ENCODE measurements around the gene PPOX. TPM values are rescaled to one million over a fixed set of nuclear protein-coding genes. Genes with fewer than 3 reads are reported as not detected.
A peak's percentile ranks its signal among the peaks of the same experiment; 100 is the strongest.

Gene PPOX
- total RNA-seq, 4 donors from 2014 or later = 11.3 to 40.5 (median 21.6) TPM

- intact Hi-C loops (cut with DNase I; ENCODE audit: low total_unique reads) = no loop called here
- peak in 1 of 2 donors; percentile 34 for TF ChIP-seq POLR2A (IDR thresholded peaks at IDR 0.05)
- no peak for TF ChIP-seq CTCF (IDR thresholded peaks at IDR 0.05)
- Histone ChIP-seq H3K27me3 (no peaks in the 10 kb centered on the region), H3K27ac (peak overlapping the region; percentile 77 to 99), H3K4me1 (peaks cover 9 to 12% of the 10 kb centered on the region in 2 donors), H3K9me3 (no peaks in the 10 kb centered on the region), H3K4me3 (no peak overlapping the region), H3K36me3 (no peaks in the 10 kb centered on the region)
- DNase-seq = peak; percentile 60 to 77
Observed at GRCh38 chr1:161207173-161207572, 40.9 kb downstream of the PPOX start.

DNA sequence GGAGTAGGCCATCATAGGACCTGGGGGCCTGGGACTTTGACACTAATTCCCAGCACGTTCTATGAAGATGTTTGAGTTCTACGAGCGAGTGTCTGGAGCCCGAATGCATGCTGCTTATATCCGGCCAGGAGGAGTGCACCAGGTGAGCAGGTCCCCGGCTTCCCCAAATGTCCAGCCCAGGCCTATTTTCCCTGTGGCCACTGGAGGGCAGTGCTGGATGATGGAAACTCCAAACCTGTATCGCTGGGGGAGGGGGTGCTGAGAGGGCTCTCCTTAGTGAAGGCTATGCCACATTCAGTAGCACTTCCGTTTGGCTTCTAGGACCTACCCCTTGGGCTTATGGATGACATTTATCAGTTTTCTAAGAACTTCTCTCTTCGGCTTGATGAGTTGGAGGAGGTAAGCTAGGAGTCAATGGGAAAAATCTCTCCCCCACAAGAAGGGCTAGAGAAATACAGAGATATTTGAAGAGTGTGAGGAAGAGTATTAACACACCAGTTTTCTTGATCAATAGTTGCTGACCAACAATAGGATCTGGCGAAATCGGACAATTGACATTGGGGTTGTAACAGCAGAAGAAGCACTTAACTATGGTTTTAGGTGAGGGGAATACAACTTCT lies 43.7 kb downstream of the PPOX start:
- Histone ChIP-seq H3K27ac (no peak overlapping the region), H3K27me3 (no peaks in the 10 kb centered on the region), H3K4me1 (peaks cover 4 to 9% of the 10 kb centered on the region in 2 donors), H3K36me3 (no peaks in the 10 kb centered on the region), H3K4me3 (no peak overlapping the region), H3K9me3 (no peaks in the 10 kb centered on the region)
- peak; percentile 71 to 78 for DNase-seq
- intact Hi-C loops (cut with DNase I; ENCODE audit: low total_unique reads) = loop anchor here (10.0 kb wide), 1 partner anchor 1005 kb away; the partner anchor contains the start of gene PEA15
- no peak for TF ChIP-seq POLR2A (IDR thresholded peaks at IDR 0.05)
- TF ChIP-seq CTCF (IDR thresholded peaks at IDR 0.05) = peak; percentile 82 to 87 (median 82)

DNA sequence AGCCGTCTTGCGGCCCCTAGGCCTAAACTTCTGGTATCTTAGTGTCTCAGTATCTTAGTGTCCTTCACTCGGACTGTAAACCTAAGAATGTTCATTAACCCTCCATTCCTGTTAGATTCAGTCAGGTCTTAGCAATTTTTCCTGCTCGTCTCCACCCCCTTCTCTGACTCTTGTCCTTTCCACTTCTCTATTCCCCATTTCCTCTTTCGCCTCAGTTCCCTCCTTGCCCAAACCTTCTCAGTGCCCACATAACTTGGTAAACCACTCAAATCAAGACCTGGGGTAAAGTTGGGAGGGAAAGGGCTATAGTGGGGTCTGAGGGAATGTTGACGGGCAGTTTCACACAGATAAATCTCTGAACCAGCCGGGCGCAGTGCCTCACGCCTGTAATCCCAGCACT lies 48.1 kb downstream of the PPOX start:
- no peaks in the 10 kb centered on the region for H3K36me3 ChIP-seq
- H3K4me3 ChIP-seq = no peak overlapping the region
- intact Hi-C loops (cut with DNase I; ENCODE audit: low total_unique reads) = loop anchor here (10.0 kb wide), 1 partner anchor 1010 kb away; the partner anchor contains the start of gene PEA15

DNA sequence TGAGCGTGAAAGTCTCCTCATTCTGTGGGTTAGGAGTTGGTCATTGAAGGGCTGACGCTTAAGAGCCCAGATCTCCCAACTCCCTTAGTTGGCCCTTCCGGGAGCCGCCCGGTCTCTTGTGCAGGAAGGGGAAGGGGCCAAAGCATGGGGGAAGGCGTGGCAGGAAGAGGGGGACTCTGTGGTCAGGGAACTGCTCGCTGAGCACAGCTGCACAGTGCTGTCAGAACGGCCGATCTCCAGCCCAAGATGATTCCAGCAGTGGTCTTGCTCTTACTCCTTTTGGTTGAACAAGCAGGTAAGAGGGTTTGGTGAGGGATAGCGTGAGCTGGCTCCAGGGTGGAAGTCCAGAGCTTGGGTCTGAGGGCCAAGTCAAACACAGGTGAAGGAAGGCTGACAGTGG lies 48.9 kb downstream of the PPOX start, which contains the start of gene FCER1G:
Gene FCER1G, plus strand, starts transcription at position 220 of the 400 bp plus-strand sequence. Its CDS starts 27 bp downstream, at position 247.
- no peaks in the 10 kb centered on the region for H3K9me3 ChIP-seq
- intact Hi-C loops (cut with DNase I; ENCODE audit: low total_unique reads) = loop anchor here (10.0 kb wide), 1 partner anchor 1010 kb away; the partner anchor contains the start of gene PEA15
- H3K27ac ChIP-seq = no peak within 1 kb of the TSS
- no peak within 1 kb of the TSS for H3K4me3 ChIP-seq
- no peaks in the 10 kb centered on the region for H3K36me3 ChIP-seq
- no peaks in the 10 kb centered on the region for H3K4me1 ChIP-seq
- no peak for TF ChIP-seq POLR2A (IDR thresholded peaks at IDR 0.05)
- no peaks in the 10 kb centered on the region for H3K27me3 ChIP-seq
- no peak for DNase-seq

More for the DNA sequence above, 48.1 kb downstream of the PPOX start:
- no peak for TF ChIP-seq POLR2A (IDR thresholded peaks at IDR 0.05)
- TF ChIP-seq CTCF (IDR thresholded peaks at IDR 0.05) = no peak
- no peaks in the 10 kb centered on the region for H3K4me1 ChIP-seq
- H3K9me3 ChIP-seq = no peaks in the 10 kb centered on the region
- no peaks in the 10 kb centered on the region for H3K27me3 ChIP-seq
- no peak overlapping the region for H3K27ac ChIP-seq
- no peak for DNase-seq

DNA sequence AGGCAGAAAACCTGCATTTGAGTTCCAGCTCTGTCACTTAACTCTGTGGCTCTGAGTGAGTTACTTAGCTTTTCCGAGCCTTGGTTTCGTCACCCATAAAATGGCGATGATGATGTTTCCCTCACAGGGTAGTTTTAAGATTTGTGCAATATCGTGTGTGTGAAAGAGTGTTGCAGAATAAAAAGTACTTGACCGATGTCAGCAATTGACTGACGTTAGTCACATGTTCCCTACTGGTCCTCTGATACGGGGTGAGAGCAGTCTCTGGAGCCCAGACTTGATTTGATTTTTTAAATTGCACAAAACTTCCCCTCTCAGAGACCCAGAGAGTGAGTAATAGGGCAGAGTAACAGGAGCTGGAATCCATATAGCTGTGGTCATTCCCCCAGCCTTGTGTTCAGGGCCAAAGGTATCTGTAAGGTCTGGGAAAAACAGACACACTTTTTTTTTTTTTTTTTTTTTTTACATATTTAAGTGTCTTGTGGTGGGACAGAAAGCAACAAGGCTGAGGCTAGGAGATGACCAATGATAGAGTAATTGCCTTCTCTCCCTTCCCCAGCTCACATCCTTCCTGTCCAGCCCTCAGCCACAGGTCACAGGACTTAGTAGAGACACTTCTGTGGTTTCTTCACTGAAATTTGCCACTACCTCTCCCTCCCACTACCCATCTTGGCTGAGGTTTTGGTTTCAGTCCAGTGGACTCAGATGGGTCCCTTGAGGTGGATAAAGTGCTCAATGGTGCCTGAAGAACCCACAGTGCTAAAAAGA lies 50.9 kb downstream of the PPOX start:
- no peak for DNase-seq
- TF ChIP-seq CTCF (IDR thresholded peaks at IDR 0.05) (no peak), POLR2A (IDR thresholded peaks at IDR 0.05) (no peak)
- Histone ChIP-seq H3K27me3 (no peaks in the 10 kb centered on the region), H3K36me3 (no peaks in the 10 kb centered on the region), H3K4me1 (no peaks in the 10 kb centered on the region), H3K4me3 (no peak overlapping the region), H3K27ac (peak overlapping the region; percentile 54 to 60), H3K9me3 (no peaks in the 10 kb centered on the region)
- intact Hi-C loops (cut with DNase I; ENCODE audit: low total_unique reads) = loop anchor here (10.0 kb wide), 1 partner anchor 1012 kb away; the partner anchor contains the start of gene PEA15
